Activated CD8-positive, alpha-beta memory T cell treated with anti-CD3 and anti-CD28 coated beads for 48 hours (primary cell): ENCODE measurements around the gene KIRREL2.
"Not testable (repeated sequence)": the region's sequence is repeated elsewhere in the genome, so short reads cannot be mapped to it uniquely, and the experiment has no call there.

ENCODE experiments used
- DNase-seq, 3 experiments: peaks; one replicate each; pipeline ENCODE4 v3.0.0-alpha.2; 2020; ENCODE audit warnings: low read depth in 2 of 3, low spot score in 2 of 3

Gene KIRREL2

GRCh38 chr19:35896643-35897040 is 39.9 kb downstream of the KIRREL2 start:
- no peak for DNase-seq

- no peak for DNase-seq
Measured at GRCh38 chr19:35897706-35898451, 41.2 kb downstream of the KIRREL2 start.

GRCh38 chr19:35898499-35898809 is 41.7 kb downstream of the KIRREL2 start:
- DNase-seq, result no peak

- DNase-seq, result peak; percentile 59 to 77 (median 61)
Measured at GRCh38 chr19:35899547-35900214, 43.0 kb downstream of the KIRREL2 start.

- no peak for DNase-seq
Measured at GRCh38 chr19:35901055-35901644, 44.4 kb downstream of the KIRREL2 start.

- DNase-seq, result no peak
Measured at GRCh38 chr19:35901854-35902661, 45.3 kb downstream of the KIRREL2 start, which contains the start of gene HCST. Gene HCST (plus strand): TSS chr19:35902529. CDS start chr19:35902594, 65 bp downstream.

GRCh38 chr19:35902870-35903475 is 46.3 kb downstream of the KIRREL2 start:
- no peak for DNase-seq

GRCh38 chr19:35903550-35904179 is 47.0 kb downstream of the KIRREL2 start:
- DNase-seq, result peak; percentile 57 to 84 (median 64)

GRCh38 chr19:35904311-35905068 is 47.8 kb downstream of the KIRREL2 start:
- DNase-seq, result no peak

GRCh38 chr19:35905178-35905727 is 48.5 kb downstream of the KIRREL2 start:
- no peak for DNase-seq

- no peak for DNase-seq
Measured at GRCh38 chr19:35907377-35907745, 50.6 kb downstream of the KIRREL2 start.

- DNase-seq, result no peak
Measured at GRCh38 chr19:35908010-35908441, 51.3 kb downstream of the KIRREL2 start, which contains the start of gene TYROBP. Gene TYROBP (minus strand): TSS chr19:35908295. CDS start chr19:35908228, 67 bp downstream.

GRCh38 chr19:35908973-35909683 is 52.4 kb downstream of the KIRREL2 start:
- no peak for DNase-seq

GRCh38 chr19:35909684-35910035 is 52.9 kb downstream of the KIRREL2 start:
- DNase-seq, result no peak

GRCh38 chr19:35910355-35910754 is 53.6 kb downstream of the KIRREL2 start:
- not testable (repeated sequence) for DNase-seq

- DNase-seq, result no peak
Measured at GRCh38 chr19:35911173-35911572, 54.5 kb downstream of the KIRREL2 start.

- DNase-seq, result no peak
Measured at GRCh38 chr19:35911790-35912189, 55.1 kb downstream of the KIRREL2 start.

GRCh38 chr19:35913589-35913988 is 56.9 kb downstream of the KIRREL2 start:
- DNase-seq, result no peak

GRCh38 chr19:35915443-35915842 is 58.7 kb downstream of the KIRREL2 start:
- no peak for DNase-seq
